NCI-H1417 (cell line): ENCODE measurements around the gene MARK3.

Experiments used
- DNase-seq, 3 experiments: peaks; one replicate each; lab custom pipeline; 2025; lab: John Stamatoyannopoulos, UW

Gene MARK3

GRCh38 chr14:103436533-103436932 is 51.3 kb downstream of the MARK3 start:
- no peak for DNase-seq

- no peak for DNase-seq
These were observed 57.1 kb downstream of the MARK3 start for GRCh38 chr14:103442288-103442687.

- DNase-seq = no peak
These were observed 57.9 kb downstream of the MARK3 start for GRCh38 chr14:103443111-103443510.

- peak in 1 of 3 experiments; percentile 38 for DNase-seq
These were observed 59.8 kb downstream of the MARK3 start for GRCh38 chr14:103444837-103445524.

GRCh38 chr14:103445806-103446205 is 60.6 kb downstream of the MARK3 start:
- no peak for DNase-seq

GRCh38 chr14:103448097-103448496 is 62.9 kb downstream of the MARK3 start:
- no peak for DNase-seq

- DNase-seq = no peak
These were observed 64.5 kb downstream of the MARK3 start for GRCh38 chr14:103449634-103450161.

GRCh38 chr14:103450416-103450815 is 65.2 kb downstream of the MARK3 start:
- DNase-seq = no peak

GRCh38 chr14:103451401-103451800 is 66.2 kb downstream of the MARK3 start:
- no peak for DNase-seq

GRCh38 chr14:103453791-103454190 is 68.6 kb downstream of the MARK3 start:
- DNase-seq = no peak

GRCh38 chr14:103456167-103456835 is 71.1 kb downstream of the MARK3 start:
- DNase-seq = peak in 2 of 3 experiments; percentile 46 to 52

GRCh38 chr14:103460415-103460814 is 75.2 kb downstream of the MARK3 start:
- no peak for DNase-seq

- no peak for DNase-seq
These were observed 77.9 kb downstream of the MARK3 start for GRCh38 chr14:103463149-103463548.

- no peak for DNase-seq
These were observed 78.6 kb downstream of the MARK3 start for GRCh38 chr14:103463851-103464250.

GRCh38 chr14:103472939-103473338 is 87.7 kb downstream of the MARK3 start:
- DNase-seq = no peak

- no peak for DNase-seq
These were observed 89.7 kb downstream of the MARK3 start for GRCh38 chr14:103474893-103475292.

- no peak for DNase-seq
These were observed 90.8 kb downstream of the MARK3 start for GRCh38 chr14:103476065-103476464.

- no peak for DNase-seq
These were observed 91.4 kb downstream of the MARK3 start for GRCh38 chr14:103476631-103477030.

- DNase-seq = no peak
These were observed 95.4 kb downstream of the MARK3 start for GRCh38 chr14:103480595-103480994.

- DNase-seq = peak in 1 of 3 experiments; percentile 19
These were observed 98.4 kb downstream of the MARK3 start for GRCh38 chr14:103483600-103483999.

GRCh38 chr14:103485504-103485903 is 100.3 kb downstream of the MARK3 start:
- no peak for DNase-seq

GRCh38 chr14:103488071-103488470 is 102.9 kb downstream of the MARK3 start:
- no peak for DNase-seq

GRCh38 chr14:103488960-103489359 is 103.7 kb downstream of the MARK3 start:
- no peak for DNase-seq
